ENCODE measurements around the gene PTH1R.

- no peak for TF ChIP-seq POLR2A (IDR thresholded peaks at IDR 0.05; ENCODE audit: low read depth, low read length)
- no peak for TF ChIP-seq POLR2AphosphoS5 (IDR thresholded peaks at IDR 0.05; ENCODE audit: low read depth, low read length)
Measured at GRCh38 chr3:46925585-46925934, 48.0 kb downstream of the PTH1R start.

Data from GM12892 (cell line).